GM21526 (cell line): ENCODE data around the gene SIGLEC7.

Source experiments
- ATAC-seq: cut with Tn5 transposase; IDR thresholded peaks from one replicate; pipeline ENCODE4 v1.9.1; 2021; ENCODE audit warnings: moderate library complexity; ENCODE audit not compliant: unreplicated experiment, low FRiP score

The SIGLEC7 gene

GRCh38 chr19:51116736-51117286 is 25.3 kb upstream of the SIGLEC7 start:
- ATAC-seq = no peak

DNA sequence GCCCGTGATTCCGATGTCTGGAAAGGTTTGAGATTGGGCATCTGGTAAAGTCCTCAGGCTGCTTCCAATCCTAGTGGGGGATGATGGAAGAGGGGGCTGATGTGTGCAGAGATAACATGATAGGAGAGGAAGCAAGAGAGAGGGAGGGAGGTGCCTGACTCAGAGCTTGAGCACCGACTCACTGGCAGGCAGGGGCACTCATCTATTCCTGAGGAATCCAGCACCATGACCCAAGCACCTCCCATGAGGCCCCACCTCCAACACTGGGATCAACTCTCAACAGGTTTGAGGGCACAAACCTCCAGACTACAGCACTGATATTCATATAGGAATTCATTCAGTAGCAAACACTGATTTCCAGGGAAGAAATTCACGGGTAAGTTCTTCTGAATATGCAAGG is 23.0 kb upstream of the SIGLEC7 start:
- ATAC-seq = no peak

GRCh38 chr19:51119611-51120010 is 22.5 kb upstream of the SIGLEC7 start:
- ATAC-seq = no peak

- no peak for ATAC-seq
These were observed 21.9 kb upstream of the SIGLEC7 start for GRCh38 chr19:51120160-51120559.

GRCh38 chr19:51121257-51121656 is 20.8 kb upstream of the SIGLEC7 start:
- no peak for ATAC-seq

- no peak for ATAC-seq
These were observed 19.8 kb upstream of the SIGLEC7 start for GRCh38 chr19:51122112-51122981.

- ATAC-seq = no peak
These were observed 18.7 kb upstream of the SIGLEC7 start for GRCh38 chr19:51123381-51123800.

GRCh38 chr19:51123802-51124201 is 18.3 kb upstream of the SIGLEC7 start:
- no peak for ATAC-seq

GRCh38 chr19:51124216-51124615 is 17.9 kb upstream of the SIGLEC7 start:
- no peak for ATAC-seq

GRCh38 chr19:51124729-51125128 is 17.4 kb upstream of the SIGLEC7 start, which contains the start of gene SIGLEC9:
Gene SIGLEC9, plus strand, starts transcription at chr19:51124906. Its CDS starts 69 bp downstream, at chr19:51124975.
- no peak for ATAC-seq

DNA sequence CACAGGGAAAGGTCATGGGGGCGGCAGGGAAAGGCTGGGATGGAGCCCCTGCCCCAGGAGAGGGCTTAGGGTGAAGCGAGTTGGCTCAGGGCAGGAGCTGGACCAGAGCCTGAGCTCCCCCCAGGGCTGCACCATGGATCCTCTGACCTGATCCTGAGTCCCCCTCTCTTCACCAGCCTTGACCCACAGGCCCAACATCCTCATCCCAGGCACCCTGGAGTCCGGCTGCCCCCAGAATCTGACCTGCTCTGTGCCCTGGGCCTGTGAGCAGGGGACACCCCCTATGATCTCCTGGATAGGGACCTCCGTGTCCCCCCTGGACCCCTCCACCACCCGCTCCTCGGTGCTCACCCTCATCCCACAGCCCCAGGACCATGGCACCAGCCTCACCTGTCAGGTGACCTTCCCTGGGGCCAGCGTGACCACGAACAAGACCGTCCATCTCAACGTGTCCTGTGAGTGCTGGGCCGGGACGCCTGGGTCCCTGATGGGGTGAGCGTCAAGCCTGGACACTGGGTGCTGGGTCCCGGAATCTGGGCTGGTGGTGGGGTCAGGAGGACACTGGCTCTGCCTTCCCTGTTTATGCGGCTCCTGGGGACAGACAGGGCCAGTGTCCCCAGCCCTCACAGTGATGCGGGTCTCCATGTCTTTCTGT is 16.6 kb upstream of the SIGLEC7 start:
- ATAC-seq = no peak

- no peak for ATAC-seq
These were observed 15.1 kb upstream of the SIGLEC7 start for GRCh38 chr19:51127032-51127431.

DNA sequence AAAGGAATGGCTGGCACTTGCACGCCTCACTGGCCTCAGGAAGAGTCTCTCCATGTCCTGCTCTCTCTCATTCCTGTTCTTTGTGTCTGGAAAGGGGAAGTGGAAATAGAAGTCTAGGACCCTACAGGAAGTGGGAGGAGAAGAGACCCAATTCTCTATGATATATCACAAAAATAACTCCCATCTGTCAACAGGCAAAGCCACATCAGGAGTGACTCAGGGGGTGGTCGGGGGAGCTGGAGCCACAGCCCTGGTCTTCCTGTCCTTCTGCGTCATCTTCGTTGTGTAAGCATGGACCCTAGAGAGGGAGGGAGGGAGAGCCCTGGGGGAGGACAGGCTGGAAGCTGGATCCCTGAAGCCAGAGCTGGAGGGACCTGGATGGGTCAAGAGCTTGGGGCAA is 14.3 kb upstream of the SIGLEC7 start:
- no peak for ATAC-seq

DNA sequence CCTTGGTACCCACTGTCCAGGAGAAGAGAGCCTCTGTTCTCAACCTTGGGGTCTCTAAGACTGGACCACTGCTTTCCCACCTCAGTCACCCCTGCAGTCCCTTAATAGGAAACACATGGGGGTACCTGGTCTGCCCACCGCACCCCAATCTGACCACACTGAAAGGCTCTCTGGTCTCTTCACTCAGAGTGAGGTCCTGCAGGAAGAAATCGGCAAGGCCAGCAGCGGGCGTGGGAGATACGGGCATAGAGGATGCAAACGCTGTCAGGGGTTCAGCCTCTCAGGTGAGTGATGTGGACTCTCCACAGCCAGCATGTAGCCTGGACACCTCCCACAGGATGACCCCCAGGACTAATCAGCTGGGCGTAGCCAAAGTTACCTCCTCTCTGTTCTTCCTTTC is 13.9 kb upstream of the SIGLEC7 start:
- ATAC-seq = no peak

- no peak for ATAC-seq
These were observed 12.4 kb upstream of the SIGLEC7 start for GRCh38 chr19:51129716-51130115.

DNA sequence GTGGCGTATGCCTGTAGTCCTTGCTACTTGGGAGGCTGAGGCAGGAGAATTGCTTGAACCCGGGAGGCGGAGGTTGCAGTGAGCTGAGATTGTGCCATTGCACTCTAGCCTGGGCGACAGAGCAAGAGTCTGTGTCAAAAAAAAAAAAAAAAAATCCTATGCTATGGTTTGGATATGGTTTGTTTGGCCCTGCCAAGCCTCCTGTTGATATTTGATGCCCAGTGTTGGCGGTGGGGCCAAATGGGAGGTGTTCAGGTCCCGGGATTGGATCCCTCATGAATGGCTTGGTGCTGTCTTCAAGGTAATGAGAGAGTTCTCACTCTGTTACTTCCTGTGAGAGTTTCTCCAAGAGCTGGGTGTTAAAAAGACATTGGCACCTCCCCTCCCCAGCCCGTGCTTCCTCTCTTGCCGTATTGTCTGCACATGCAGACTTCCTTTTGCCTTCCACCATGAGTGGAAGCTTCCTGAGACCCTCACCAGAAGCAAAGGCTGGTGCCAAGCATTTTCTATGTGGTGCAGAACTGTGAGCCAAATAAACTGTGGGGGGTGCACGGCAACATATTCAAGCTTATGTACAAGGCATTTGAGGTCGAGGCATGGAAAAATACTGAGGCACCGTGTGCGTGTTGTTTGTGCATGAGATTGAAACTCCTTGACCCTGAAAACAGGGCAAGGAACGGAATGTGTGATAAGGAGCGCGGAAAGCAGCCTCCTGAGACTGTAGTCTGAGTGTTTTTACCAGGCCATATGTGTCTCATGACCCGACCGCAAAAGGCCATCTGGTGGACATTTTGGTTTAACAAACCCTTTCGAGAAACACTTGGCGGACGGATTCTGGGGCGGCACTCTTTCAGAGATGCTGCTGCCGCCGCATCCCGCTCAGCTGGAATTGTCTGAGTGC is 10.1 kb upstream of the SIGLEC7 start:
- no peak for ATAC-seq

GRCh38 chr19:51135004-51135403 is 7.1 kb upstream of the SIGLEC7 start:
- ATAC-seq = no peak

DNA sequence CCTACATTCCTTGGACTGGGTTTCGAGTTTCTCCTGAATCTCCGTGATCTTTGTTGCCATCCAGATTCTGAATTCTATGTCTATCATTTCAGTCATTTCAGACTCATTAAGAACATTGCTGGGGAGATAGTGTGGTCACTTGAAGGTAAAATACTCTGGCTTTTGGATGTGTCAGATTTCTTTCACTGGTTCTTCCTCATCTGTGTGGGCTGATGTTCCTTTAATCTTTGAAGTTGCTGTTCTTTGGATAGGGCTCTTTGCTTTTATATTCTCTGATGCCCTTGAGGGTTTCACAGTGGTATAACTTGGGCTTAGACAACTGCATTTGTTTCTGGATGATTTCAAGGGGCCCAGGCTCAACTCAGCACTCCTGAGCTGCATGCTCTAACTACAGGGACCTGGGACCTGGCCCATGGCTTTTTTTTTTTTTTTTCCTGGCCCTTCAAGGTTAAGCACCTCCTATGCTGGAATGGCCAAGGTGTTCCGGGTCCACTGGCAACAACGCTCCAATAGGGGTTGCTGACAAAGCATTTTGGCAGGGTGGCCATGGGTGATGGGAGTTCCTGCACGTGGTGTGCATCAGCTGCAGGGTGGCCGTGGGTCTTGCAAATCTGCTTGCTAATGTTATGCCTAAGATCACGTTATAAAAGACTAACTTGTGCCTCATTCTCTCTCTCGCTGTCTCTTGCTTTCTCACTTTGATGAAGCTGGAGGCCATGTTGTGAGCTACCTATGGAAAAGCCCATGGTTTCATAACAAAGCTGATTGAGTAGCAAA is 5.9 kb upstream of the SIGLEC7 start:
- no peak for ATAC-seq

DNA sequence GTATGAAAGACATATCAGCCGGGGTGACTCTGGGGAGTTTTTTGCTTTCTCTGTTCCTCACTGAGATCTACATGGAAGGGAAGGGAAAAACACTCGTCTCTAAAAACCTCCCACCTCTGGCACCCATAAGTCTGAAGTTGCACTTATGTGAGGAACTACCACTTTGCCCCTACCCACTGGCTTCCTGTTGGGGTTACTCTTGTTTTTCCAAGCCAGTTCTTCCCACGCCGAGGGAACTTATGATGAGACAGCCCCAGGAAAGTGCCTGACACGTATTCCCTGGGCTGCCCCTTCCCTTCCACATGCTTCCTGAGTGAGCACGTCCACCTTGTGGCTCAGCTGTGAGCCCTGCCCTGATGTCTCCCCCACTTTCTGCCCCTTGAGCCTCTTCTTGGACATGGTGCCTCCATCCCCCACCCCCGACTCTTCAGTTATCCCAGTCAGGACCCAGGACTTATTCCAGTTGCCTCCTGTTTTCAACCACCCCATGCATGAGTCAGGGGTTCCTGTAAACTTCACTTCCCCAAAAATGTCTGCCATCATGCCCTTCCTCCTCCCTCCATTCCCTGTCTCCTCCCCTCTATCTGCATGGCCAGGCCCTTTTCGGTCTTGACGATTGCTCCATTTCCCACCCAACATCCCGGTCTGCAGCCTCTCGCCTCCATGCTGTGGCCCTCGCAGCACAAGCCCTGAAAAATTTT is 5.1 kb upstream of the SIGLEC7 start:
- no peak for ATAC-seq
